Uterus (tissue), 4 donors: ENCODE results near the gene GRIK5. TPM values are rescaled to one million over a fixed set of nuclear protein-coding genes. Genes with fewer than 3 reads are reported as not detected.

ENCODE experiments used
- DNase-seq, 2 donors: peaks; one replicate each; pipeline ENCODE4 v3.0.0-alpha.2; 2019 to 2020
- H3K27ac ChIP-seq, 2 donors: fragments of 200-600 bp; sonication (generic); 1 replicate in 1 of 2; 2 replicates in 1 of 2; pipeline ENCODE4 v1.5.1; 2016 to 2018
- H3K27me3 ChIP-seq, 2 donors: fragments of 200-600 bp; sonication (generic); one replicate each; pipeline ENCODE4 v1.5.1; 2018 to 2019; ENCODE audit warnings: control low read depth in 1 of 2
- H3K36me3 ChIP-seq, 2 donors: fragments of 200-600 bp; sonication (generic); one replicate each; pipeline ENCODE4 v1.5.1; 2019; ENCODE audit warnings: control low read depth in 1 of 2
- H3K4me1 ChIP-seq, 2 donors: fragments of 200-600 bp; sonication (generic); one replicate each; pipeline ENCODE4 v1.5.1; 2018 to 2019; ENCODE audit warnings: control low read depth in 1 of 2
- H3K4me3 ChIP-seq, 2 donors: fragments of 200-600 bp; sonication (generic); 1 replicate in 1 of 2; 2 replicates in 1 of 2; pipeline ENCODE4 v1.5.1; 2018 to 2019; ENCODE audit warnings: mild to moderate bottlenecking in 1 of 2
- H3K9me3 ChIP-seq, 2 donors: fragments of 200-600 bp; sonication (generic); one replicate each; pipeline ENCODE4 v1.5.1; 2019; ENCODE audit warnings: control low read depth in 1 of 2
- POLR2A ChIP-seq, 2 donors: fragments of 450-650 bp; IDR thresholded peaks; one replicate each; pipeline ENCODE4 v1.6.1; 2016; ENCODE audit warnings: antibody characterized with exemption in 2 of 2, mild to moderate bottlenecking in 1 of 2, moderate library complexity in 1 of 2
- intact Hi-C: fragments of 100-400 bp; cut with DNase I; formaldehyde crosslinking; loops from one replicate; pipeline ENCODE4 v1.15.1; 2023; ENCODE audit warnings: low total_unique reads
- total RNA-seq, 4 donors: library from RNA; depleted of rRNA in 3 of 4; stranded (reverse); fragments of >200 nt in 3 of 4; gene quantifications; one replicate each; pipeline versions ENCODE4 v1.1.0 to v1.2.4, GENCODE V29; 2014 to 2023
- TF ChIP-seq, protein P1 (sequence below), 4 experiments: fragments of 200-600 bp in 2 of 4; fragments of 450-650 bp in 2 of 4; sonication (generic) in 2 of 4; IDR thresholded peaks; one replicate each; pipeline ENCODE4 v1.5.1; 2016 to 2019; ENCODE audit warnings: antibody characterized with exemption in 4 of 4, mild to moderate bottlenecking in 2 of 4, moderate library complexity in 1 of 4
- donor health status: DM: yes; HTN: yes; CAD: no.

GRIK5 gene
- total RNA-seq, 4 donors from 2014 or later: 5.6 to 17.8 (median 7.0) TPM; not detected in 1

DNA sequence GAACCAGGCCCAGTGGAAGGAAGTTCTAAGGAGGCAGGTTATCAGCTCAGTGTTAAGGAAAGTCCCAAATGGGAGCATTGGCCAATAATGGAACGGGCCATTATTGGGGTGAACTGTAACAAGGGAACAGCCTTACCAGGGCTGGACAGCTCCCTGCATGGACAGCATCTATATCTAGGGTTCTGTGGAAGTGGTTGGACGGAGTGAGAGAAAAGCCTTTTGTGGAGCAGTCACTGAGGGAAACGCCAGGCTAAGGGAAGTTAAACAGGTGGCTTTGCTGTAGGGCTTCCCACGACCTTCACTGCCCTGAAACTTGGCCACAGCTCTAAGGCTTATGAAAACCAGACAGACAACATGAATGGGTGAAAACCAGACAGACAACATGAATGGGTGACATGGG is 45.2 kb upstream of the GRIK5 start:
- intact Hi-C loops: no loop called here
- TF ChIP-seq, protein P1, sequence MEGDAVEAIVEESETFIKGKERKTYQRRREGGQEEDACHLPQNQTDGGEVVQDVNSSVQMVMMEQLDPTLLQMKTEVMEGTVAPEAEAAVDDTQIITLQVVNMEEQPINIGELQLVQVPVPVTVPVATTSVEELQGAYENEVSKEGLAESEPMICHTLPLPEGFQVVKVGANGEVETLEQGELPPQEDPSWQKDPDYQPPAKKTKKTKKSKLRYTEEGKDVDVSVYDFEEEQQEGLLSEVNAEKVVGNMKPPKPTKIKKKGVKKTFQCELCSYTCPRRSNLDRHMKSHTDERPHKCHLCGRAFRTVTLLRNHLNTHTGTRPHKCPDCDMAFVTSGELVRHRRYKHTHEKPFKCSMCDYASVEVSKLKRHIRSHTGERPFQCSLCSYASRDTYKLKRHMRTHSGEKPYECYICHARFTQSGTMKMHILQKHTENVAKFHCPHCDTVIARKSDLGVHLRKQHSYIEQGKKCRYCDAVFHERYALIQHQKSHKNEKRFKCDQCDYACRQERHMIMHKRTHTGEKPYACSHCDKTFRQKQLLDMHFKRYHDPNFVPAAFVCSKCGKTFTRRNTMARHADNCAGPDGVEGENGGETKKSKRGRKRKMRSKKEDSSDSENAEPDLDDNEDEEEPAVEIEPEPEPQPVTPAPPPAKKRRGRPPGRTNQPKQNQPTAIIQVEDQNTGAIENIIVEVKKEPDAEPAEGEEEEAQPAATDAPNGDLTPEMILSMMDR (IDR thresholded peaks at IDR 0.05): no peak
- no peak for TF ChIP-seq POLR2A (IDR thresholded peaks at IDR 0.05)
- H3K4me1 ChIP-seq: no peaks in the 10 kb centered on the region
- no peaks in the 10 kb centered on the region for H3K9me3 ChIP-seq
- no peak overlapping the region for H3K27ac ChIP-seq
- no peak for DNase-seq
- no peaks in the 10 kb centered on the region for H3K27me3 ChIP-seq
- no peak overlapping the region for H3K4me3 ChIP-seq
- H3K36me3 ChIP-seq: no peaks in the 10 kb centered on the region

DNA sequence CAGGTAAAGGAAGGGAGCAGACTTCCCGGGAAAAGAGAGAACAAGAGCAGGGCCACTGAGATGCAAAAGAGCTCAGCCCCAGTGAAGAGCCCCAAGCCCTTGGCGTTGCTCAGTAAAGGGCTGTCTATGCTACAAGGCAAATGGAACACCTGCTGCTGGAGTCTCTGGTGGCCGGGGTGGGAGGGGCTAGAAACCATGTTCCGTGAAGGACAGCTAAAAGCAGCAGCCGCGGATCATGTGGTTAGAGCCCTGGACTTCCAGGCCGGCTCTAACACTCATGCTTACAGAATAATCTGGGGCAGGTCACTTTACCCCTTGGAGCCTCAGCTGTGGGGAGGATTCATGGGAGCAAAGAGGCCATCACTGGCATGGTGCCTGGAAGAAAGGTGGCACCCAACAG is 44.4 kb upstream of the GRIK5 start:
- intact Hi-C loops: no loop called here
- H3K27ac ChIP-seq: no peak overlapping the region

DNA sequence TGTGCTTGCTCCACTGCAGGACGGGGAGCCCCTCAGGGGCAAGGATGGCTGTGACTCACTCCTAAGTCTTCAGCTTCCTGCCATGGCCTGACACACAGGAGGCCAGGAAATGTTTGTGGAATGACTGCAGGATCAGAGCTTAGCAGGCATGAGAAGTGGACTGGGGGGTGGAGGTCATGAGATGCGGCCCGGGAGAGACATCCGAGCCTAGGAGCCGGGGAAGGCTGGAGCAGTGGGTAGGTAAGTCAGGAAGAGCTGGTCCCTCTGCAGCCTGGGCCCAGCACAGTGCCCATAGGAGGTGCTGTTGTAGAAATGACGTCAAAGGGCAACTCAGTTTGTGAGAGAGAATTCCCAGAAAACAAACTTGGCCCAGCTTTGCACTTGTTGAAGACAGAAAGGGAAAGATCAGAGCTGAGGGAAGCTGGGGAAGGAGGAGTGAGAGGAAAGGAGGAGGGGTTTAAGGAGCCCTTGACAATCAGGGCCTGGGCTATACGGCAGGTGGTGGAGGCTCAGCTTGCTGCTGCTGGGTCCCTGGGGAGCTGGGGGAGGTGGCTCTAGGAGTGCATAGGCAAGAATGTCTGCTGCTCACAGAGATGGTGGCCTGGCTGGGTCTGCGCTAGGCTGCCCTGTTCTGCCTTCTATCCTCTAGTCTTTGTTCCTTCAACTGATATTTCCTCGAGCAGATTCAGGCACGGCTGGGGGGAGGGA is 43.8 kb upstream of the GRIK5 start:
- Histone ChIP-seq H3K4me1 (no peaks in the 10 kb centered on the region), H3K4me3 (no peak overlapping the region), H3K9me3 (no peaks in the 10 kb centered on the region), H3K36me3 (no peaks in the 10 kb centered on the region), H3K27me3 (no peaks in the 10 kb centered on the region), H3K27ac (no peak overlapping the region)
- no peak for DNase-seq
- TF ChIP-seq POLR2A (IDR thresholded peaks at IDR 0.05): no peak
- TF ChIP-seq, protein P1 (IDR thresholded peaks at IDR 0.05): no peak
- intact Hi-C loops: no loop called here

More for the DNA sequence above, 44.4 kb upstream of the GRIK5 start:
- Histone ChIP-seq H3K4me3 (no peak overlapping the region), H3K9me3 (no peaks in the 10 kb centered on the region), H3K27me3 (no peaks in the 10 kb centered on the region), H3K36me3 (no peaks in the 10 kb centered on the region), H3K4me1 (no peaks in the 10 kb centered on the region)
- no peak for DNase-seq
- TF ChIP-seq, protein P1 (IDR thresholded peaks at IDR 0.05): no peak
- no peak for TF ChIP-seq POLR2A (IDR thresholded peaks at IDR 0.05)

DNA sequence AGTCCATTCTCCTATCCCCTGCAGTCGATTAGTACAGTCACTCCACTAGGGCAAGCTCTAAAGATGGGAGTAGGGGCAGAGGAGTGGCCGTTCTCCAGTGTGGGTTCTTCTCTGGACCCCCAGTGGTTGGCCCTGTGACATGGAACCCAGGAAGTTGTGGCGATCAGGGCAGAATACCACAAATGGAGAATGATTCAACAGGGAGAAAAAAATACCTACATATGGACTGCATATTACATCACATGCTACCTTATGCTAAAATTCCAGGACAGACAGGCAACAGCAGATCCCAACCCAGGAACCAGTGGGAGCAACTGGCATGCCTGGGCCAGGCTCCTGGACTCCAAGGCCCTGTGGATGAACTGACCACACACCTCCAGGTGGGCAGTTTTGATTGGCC is 41.8 kb upstream of the GRIK5 start:
- intact Hi-C loops: no loop called here
- Histone ChIP-seq H3K27ac (no peak overlapping the region), H3K9me3 (no peaks in the 10 kb centered on the region), H3K4me1 (no peaks in the 10 kb centered on the region), H3K36me3 (no peaks in the 10 kb centered on the region), H3K4me3 (no peak overlapping the region), H3K27me3 (no peaks in the 10 kb centered on the region)
- TF ChIP-seq POLR2A (IDR thresholded peaks at IDR 0.05): no peak
- TF ChIP-seq, protein P1 (IDR thresholded peaks at IDR 0.05): no peak
- no peak for DNase-seq

DNA sequence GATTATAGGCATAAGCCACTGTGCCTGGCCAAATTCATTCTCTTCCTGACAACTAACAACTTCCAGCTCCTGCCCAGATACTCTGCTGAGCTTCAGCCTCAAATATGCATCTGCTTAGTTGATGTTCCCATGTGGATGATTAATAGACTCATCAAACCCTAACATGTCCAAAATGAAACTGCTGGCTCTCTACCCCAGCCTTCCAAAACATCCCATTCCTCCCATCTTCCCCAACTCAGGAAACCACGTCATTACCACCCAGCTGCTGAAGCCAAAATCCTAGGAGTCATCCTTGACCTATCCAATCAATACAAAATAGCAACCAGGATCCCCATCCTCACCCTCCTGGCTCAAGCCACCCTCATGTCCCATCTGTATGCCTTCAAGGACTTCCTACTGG is 41.4 kb upstream of the GRIK5 start:
- Histone ChIP-seq H3K4me3 (no peak overlapping the region), H3K27ac (no peak overlapping the region), H3K9me3 (no peaks in the 10 kb centered on the region), H3K36me3 (no peaks in the 10 kb centered on the region), H3K27me3 (no peaks in the 10 kb centered on the region), H3K4me1 (no peaks in the 10 kb centered on the region)
- intact Hi-C loops: no loop called here
- DNase-seq: no peak
- TF ChIP-seq, protein P1 (IDR thresholded peaks at IDR 0.05): no peak
- no peak for TF ChIP-seq POLR2A (IDR thresholded peaks at IDR 0.05)
